Body of pancreas (tissue), 4 donors: ENCODE results near the gene RALGPS2. TPM values are rescaled to one million over a fixed set of nuclear protein-coding genes. Genes with fewer than 3 reads are reported as not detected.

Experiments used
- ATAC-seq: fragments of 150-250 bp; one replicate; pipeline ENCODE4 v1.9.1; 2016
- DNase-seq, 4 donors: peaks; one replicate each; pipeline ENCODE4 v3.0.0-alpha.2; 2019
- H3K27ac ChIP-seq, 4 donors: fragments of 200-600 bp; sonication (generic); 1 replicate in 3 of 4; 2 replicates in 1 of 4; pipeline versions ENCODE4 v1.5.1 to v1.6.1; 2016 to 2019; ENCODE audit warnings: mild to moderate bottlenecking in 1 of 4, mixed read lengths in 1 of 4, moderate library complexity in 1 of 4
- H3K27me3 ChIP-seq, 2 donors: fragments of 200-600 bp; sonication (generic); one replicate each; pipeline ENCODE4 v1.6.0; 2016; ENCODE audit warnings: mild to moderate bottlenecking in 1 of 2
- H3K36me3 ChIP-seq, 2 donors: fragments of 200-600 bp; sonication (generic); replicated peaks in 1 of 2; 2 replicates each; pipeline ENCODE4 v1.5.1; 2016; ENCODE audit warnings: low read depth in 2 of 2; ENCODE audit not compliant: insufficient read depth in 1 of 2
- H3K4me1 ChIP-seq: fragments of 200-600 bp; sonication (generic); one replicate; pipeline ENCODE4 v1.6.0; 2016
- H3K4me3 ChIP-seq, 2 donors: fragments of 200-600 bp; sonication (generic); 1 replicate in 1 of 2; 2 replicates in 1 of 2; pipeline ENCODE4 v1.5.1; 2016 to 2019
- H3K9me3 ChIP-seq, 3 donors: fragments of 200-600 bp; sonication (generic); 1 replicate in 2 of 3; 2 replicates in 1 of 3; pipeline ENCODE4 v1.5.1; 2016
- POLR2A ChIP-seq, 3 donors: fragments of 450-650 bp; IDR thresholded peaks; one replicate each; pipeline ENCODE4 v1.6.1; 2016; ENCODE audit warnings: antibody characterized with exemption in 3 of 3, mild to moderate bottlenecking in 2 of 3
- WGBS, 2 donors: methylation state at CpG; one replicate each; pipeline ENCODE4 v1.1.5; 2017; 5-methylcytosine and 5-hydroxymethylcytosine counted together
- intact Hi-C: fragments of 100-400 bp; cut with DNase I; formaldehyde crosslinking; loops from one replicate; pipeline ENCODE4 v1.15.1; 2023
- total RNA-seq, 2 donors: library from RNA; depleted of rRNA; stranded (reverse); fragments of >200 nt; gene quantifications; one replicate each; pipeline ENCODE4 v1.1.0, GENCODE V29; 2016
- TF ChIP-seq, protein P1 (sequence below), 7 experiments: fragments of 450-650 bp in 4 of 7; fragments of 200-600 bp in 3 of 7; sonication (generic) in 3 of 7; IDR thresholded peaks; one replicate each; pipeline ENCODE4 v1.5.1; 2016 to 2019; ENCODE audit warnings: antibody characterized with exemption in 7 of 7

RALGPS2 gene
- total RNA-seq, 2 donors from 2014 or later: 9.1 to 10.9 TPM

GRCh38 chr1:178849918-178850317 lies 124.9 kb downstream of the RALGPS2 start:
- intact Hi-C loops: no loop called here
- ATAC-seq (no peak), DNase-seq (no peak)
- H3K27me3 ChIP-seq: no peaks in the 10 kb centered on the region
- TF ChIP-seq, protein P1, sequence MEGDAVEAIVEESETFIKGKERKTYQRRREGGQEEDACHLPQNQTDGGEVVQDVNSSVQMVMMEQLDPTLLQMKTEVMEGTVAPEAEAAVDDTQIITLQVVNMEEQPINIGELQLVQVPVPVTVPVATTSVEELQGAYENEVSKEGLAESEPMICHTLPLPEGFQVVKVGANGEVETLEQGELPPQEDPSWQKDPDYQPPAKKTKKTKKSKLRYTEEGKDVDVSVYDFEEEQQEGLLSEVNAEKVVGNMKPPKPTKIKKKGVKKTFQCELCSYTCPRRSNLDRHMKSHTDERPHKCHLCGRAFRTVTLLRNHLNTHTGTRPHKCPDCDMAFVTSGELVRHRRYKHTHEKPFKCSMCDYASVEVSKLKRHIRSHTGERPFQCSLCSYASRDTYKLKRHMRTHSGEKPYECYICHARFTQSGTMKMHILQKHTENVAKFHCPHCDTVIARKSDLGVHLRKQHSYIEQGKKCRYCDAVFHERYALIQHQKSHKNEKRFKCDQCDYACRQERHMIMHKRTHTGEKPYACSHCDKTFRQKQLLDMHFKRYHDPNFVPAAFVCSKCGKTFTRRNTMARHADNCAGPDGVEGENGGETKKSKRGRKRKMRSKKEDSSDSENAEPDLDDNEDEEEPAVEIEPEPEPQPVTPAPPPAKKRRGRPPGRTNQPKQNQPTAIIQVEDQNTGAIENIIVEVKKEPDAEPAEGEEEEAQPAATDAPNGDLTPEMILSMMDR (IDR thresholded peaks at IDR 0.05): no peak
- no peak for TF ChIP-seq POLR2A (IDR thresholded peaks at IDR 0.05)
- no peaks in the 10 kb centered on the region for H3K9me3 ChIP-seq
- H3K4me3 ChIP-seq: no peak overlapping the region
- H3K27ac ChIP-seq: no peak overlapping the region
- WGBS, 2 donors: 59 to 63% methylated on average over 2 of the region's 2 CpGs
- H3K4me1 ChIP-seq: peaks cover 3% of the 10 kb centered on the region
- no peaks in the 10 kb centered on the region for H3K36me3 ChIP-seq

DNA sequence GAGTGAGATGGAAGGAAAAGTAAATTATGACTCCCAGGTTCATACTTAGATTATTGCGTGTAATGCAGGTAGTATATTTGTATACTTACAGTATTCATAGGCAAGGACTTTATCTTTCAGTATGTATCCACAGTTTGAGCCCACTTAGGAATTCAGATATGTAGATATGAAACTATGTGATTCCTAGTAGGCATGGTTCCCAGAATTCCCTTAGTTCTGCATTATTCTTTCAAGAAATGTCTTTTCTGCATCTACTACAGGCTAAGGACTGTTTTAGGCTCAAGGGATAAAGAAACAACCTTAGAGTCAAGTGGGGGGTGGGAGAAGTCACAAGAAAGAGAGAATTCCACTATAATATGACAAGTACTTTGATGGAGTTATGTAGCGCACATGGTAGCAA lies 132.1 kb downstream of the RALGPS2 start:
- intact Hi-C loops: no loop called here
- no peaks in the 10 kb centered on the region for H3K36me3 ChIP-seq
- no peak overlapping the region for H3K4me3 ChIP-seq
- ATAC-seq (no peak), DNase-seq (no peak)
- H3K27me3 ChIP-seq: no peaks in the 10 kb centered on the region
- H3K27ac ChIP-seq: no peak overlapping the region
- H3K9me3 ChIP-seq: no peaks in the 10 kb centered on the region
- 93 to 95% methylated on average over 2 of the region's 2 CpGs for WGBS, 2 donors
- no peak for TF ChIP-seq POLR2A (IDR thresholded peaks at IDR 0.05)
- TF ChIP-seq, protein P1 (IDR thresholded peaks at IDR 0.05): no peak
- H3K4me1 ChIP-seq: no peaks in the 10 kb centered on the region

- H3K36me3 ChIP-seq: no peaks in the 10 kb centered on the region
- no peaks in the 10 kb centered on the region for H3K4me1 ChIP-seq
- TF ChIP-seq POLR2A (IDR thresholded peaks at IDR 0.05): no peak
- TF ChIP-seq, protein P1 (IDR thresholded peaks at IDR 0.05): no peak
- intact Hi-C loops: no loop called here
- no peak overlapping the region for H3K4me3 ChIP-seq
- no peak for ATAC-seq
- no peak overlapping the region for H3K27ac ChIP-seq
- 95 to 98% methylated on average over 3 of the region's 3 CpGs for WGBS, 2 donors
- no peaks in the 10 kb centered on the region for H3K9me3 ChIP-seq
- DNase-seq: no peak
- H3K27me3 ChIP-seq: no peaks in the 10 kb centered on the region
These were observed 137.4 kb downstream of the RALGPS2 start for GRCh38 chr1:178862416-178862815.

GRCh38 chr1:178862864-178863263 lies 137.8 kb downstream of the RALGPS2 start:
- Histone ChIP-seq H3K27ac (no peak overlapping the region), H3K4me1 (no peaks in the 10 kb centered on the region), H3K9me3 (no peaks in the 10 kb centered on the region), H3K4me3 (no peak overlapping the region), H3K27me3 (no peaks in the 10 kb centered on the region), H3K36me3 (no peaks in the 10 kb centered on the region)
- ATAC-seq (no peak), DNase-seq (no peak)
- TF ChIP-seq, protein P1 (IDR thresholded peaks at IDR 0.05): no peak
- TF ChIP-seq POLR2A (IDR thresholded peaks at IDR 0.05): no peak
- intact Hi-C loops: no loop called here

DNA sequence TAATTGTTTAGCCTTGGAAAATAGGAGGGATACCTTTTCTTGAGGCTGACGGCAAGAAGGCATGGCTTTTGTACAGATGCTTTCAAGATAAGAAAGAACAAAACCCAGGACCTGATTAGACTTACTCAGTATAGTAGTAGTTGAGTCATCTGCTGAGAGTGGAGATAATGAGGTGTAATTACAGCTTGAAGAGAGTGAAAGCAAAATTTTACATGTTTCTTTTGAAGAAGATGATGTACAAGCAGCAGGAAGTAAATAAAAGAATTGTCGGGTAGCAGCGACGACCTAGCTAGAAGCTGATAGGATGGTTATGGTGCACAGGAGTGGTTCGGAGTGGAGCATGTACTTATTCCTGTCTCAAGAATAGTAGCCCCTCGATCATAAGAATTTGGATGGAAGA lies 139.3 kb downstream of the RALGPS2 start:
- 77% methylated on average over 6 of the region's 6 CpGs for WGBS, 2 donors
- H3K27ac ChIP-seq: no peak overlapping the region
- intact Hi-C loops: no loop called here
- H3K27me3 ChIP-seq: no peaks in the 10 kb centered on the region
- ATAC-seq (no peak), DNase-seq (no peak)
- H3K36me3 ChIP-seq: no peaks in the 10 kb centered on the region
- TF ChIP-seq, protein P1 (IDR thresholded peaks at IDR 0.05): no peak
- TF ChIP-seq POLR2A (IDR thresholded peaks at IDR 0.05): no peak
- H3K4me1 ChIP-seq: no peaks in the 10 kb centered on the region
- H3K9me3 ChIP-seq: no peaks in the 10 kb centered on the region
- H3K4me3 ChIP-seq: no peak overlapping the region
